Measurements from ENCODE around the gene NOP14.
"Not testable (repeated sequence)": the region's sequence is repeated elsewhere in the genome, so short reads cannot be mapped to it uniquely, and the experiment has no call there.

Gene NOP14

GRCh38 chr4:2931512-2932301 is 31.5 kb downstream of the NOP14 start:
- no peak for DNase-seq (ENCODE audit: low read depth)

GRCh38 chr4:2930758-2931511 is 32.3 kb downstream of the NOP14 start:
- no peak for DNase-seq (ENCODE audit: low read depth)

GRCh38 chr4:2930135-2930757 is 33.0 kb downstream of the NOP14 start:
- DNase-seq (ENCODE audit: low read depth), result no peak

GRCh38 chr4:2929469-2929868 is 33.7 kb downstream of the NOP14 start:
- no peak for DNase-seq (ENCODE audit: low read depth)

GRCh38 chr4:2928242-2929176 is 34.7 kb downstream of the NOP14 start:
- no peak for DNase-seq (ENCODE audit: low read depth)

GRCh38 chr4:2927696-2928075 is 35.5 kb downstream of the NOP14 start:
- DNase-seq (ENCODE audit: low read depth), result no peak

- no peak for DNase-seq (ENCODE audit: low read depth)
Measured at GRCh38 chr4:2927016-2927695, 36.0 kb downstream of the NOP14 start.

GRCh38 chr4:2925931-2926860 is 37.0 kb downstream of the NOP14 start:
- DNase-seq (ENCODE audit: low read depth), result no peak

- DNase-seq (ENCODE audit: low read depth), result no peak
Measured at GRCh38 chr4:2925496-2925895, 37.7 kb downstream of the NOP14 start.

GRCh38 chr4:2924765-2925301 is 38.4 kb downstream of the NOP14 start:
- no peak for DNase-seq (ENCODE audit: low read depth)

- no peak for DNase-seq (ENCODE audit: low read depth)
Measured at GRCh38 chr4:2924286-2924685, 38.9 kb downstream of the NOP14 start.

- no peak for DNase-seq (ENCODE audit: low read depth)
Measured at GRCh38 chr4:2923668-2924173, 39.5 kb downstream of the NOP14 start.

- no peak for DNase-seq (ENCODE audit: low read depth)
Measured at GRCh38 chr4:2923141-2923551, 40.1 kb downstream of the NOP14 start.

GRCh38 chr4:2922453-2923101 is 40.6 kb downstream of the NOP14 start:
- DNase-seq (ENCODE audit: low read depth), result not testable (repeated sequence)

- DNase-seq (ENCODE audit: low read depth), result not testable (repeated sequence)
Measured at GRCh38 chr4:2918714-2919113, 44.5 kb downstream of the NOP14 start.

- DNase-seq (ENCODE audit: low read depth), result not testable (repeated sequence)
Measured at GRCh38 chr4:2918300-2918699, 44.9 kb downstream of the NOP14 start.

- DNase-seq (ENCODE audit: low read depth), result not testable (repeated sequence)
Measured at GRCh38 chr4:2916696-2917095, 46.5 kb downstream of the NOP14 start.

GRCh38 chr4:2915789-2916188 is 47.4 kb downstream of the NOP14 start:
- no peak for DNase-seq (ENCODE audit: low read depth)
